HepG2 (cell line): ENCODE measurements around the gene NR1H2. TPM values are rescaled to one million over a fixed set of nuclear protein-coding genes. Genes with fewer than 3 reads are reported as not detected.
A peak's percentile ranks its signal among the peaks of the same experiment; 100 is the strongest.

ENCODE experiments used
- ATAC-seq: fragments of 200-7000 bp; cut with Tn5 transposase; 3 replicates; pipeline ENCODE4 v1.9.1; 2020; ENCODE audit warnings: mild to moderate bottlenecking, moderate library complexity
- BruUV-seq: library from RNA; stranded (reverse); fragments of 400-500 nt; replicated peaks from 2 replicates; lab custom pipeline; 2021; lab: Mats Ljungman, UMichigan
- CTCF ChIA-PET: fragments of 300-600 bp; formaldehyde crosslinking; extraction: SDS; loops from one replicate; lab custom pipeline; 2021; ENCODE audit warnings: low total read pairs, inconsistent platforms, low intra/inter-chr PET ratio; lab: Yijun Ruan, JAX
- POLR2A ChIA-PET: fragments of 350-600 bp; sonication (Branson Sonifier 250); formaldehyde crosslinking; loops from one replicate; lab custom pipeline; 2020; ENCODE audit warnings: antibody characterized with exemption, inconsistent platforms; lab: Yijun Ruan, JAX
- DNase-seq: peaks from one replicate; pipeline ENCODE4 v3.0.0-alpha.2; 2015; ENCODE audit warnings: low spot score
- FAIRE-seq: peaks from 3 replicates; lab custom pipeline; 2011; peaks lifted over from hg19 to GRCh38; lab: Jason Lieb, UNC
- H2AFZ ChIP-seq: one replicate; pipeline ENCODE4 v1.6.1; 2011; ENCODE audit warnings: low read length, inconsistent platforms
- H3K27ac ChIP-seq: fragments of 300-600 bp; 3 replicates; pipeline ENCODE4 v1.8.0; 2011; ENCODE audit warnings: mixed run types, mild to moderate bottlenecking, mixed read lengths, low read length, inconsistent platforms; ENCODE audit not compliant: insufficient read depth; ENCODE audit errors: extremely low read length
- H3K27me3 ChIP-seq, 2 experiments: fragments of 200-600 bp in 1 of 2; 2 replicates in 1 of 2; 3 replicates in 1 of 2; pipeline versions ENCODE4 v1.6.0 to v1.8.0; 2011; ENCODE audit warnings: low read length in 2 of 2, mild to moderate bottlenecking in 2 of 2, moderate library complexity in 2 of 2, inconsistent platforms in 1 of 2; ENCODE audit not compliant: insufficient read depth in 2 of 2, control insufficient read depth in 1 of 2
- H3K36me3 ChIP-seq, 2 experiments: fragments of 200-600 bp in 1 of 2; replicated peaks in 1 of 2; 2 replicates in 1 of 2; 3 replicates in 1 of 2; pipeline versions ENCODE4 v1.5.1 to v1.8.0; 2011; ENCODE audit warnings: low read length in 2 of 2, inconsistent platforms in 1 of 2; ENCODE audit not compliant: insufficient read depth in 2 of 2, control insufficient read depth in 1 of 2
- H3K4me1 ChIP-seq: 2 replicates; pipeline ENCODE4 v1.5.1; 2012; ENCODE audit warnings: low read length, inconsistent platforms; ENCODE audit not compliant: insufficient read depth
- H3K4me2 ChIP-seq: 2 replicates; pipeline ENCODE4 v1.6.0; 2011; ENCODE audit warnings: low read depth, low read length, inconsistent platforms
- H3K4me3 ChIP-seq, 3 experiments: fragments of 200-600 bp in 1 of 3; sonication (generic), shearing (Covaris generic) in 1 of 3; replicated peaks in 1 of 3; 2 replicates each; pipeline ENCODE4 v1.5.1; 2011 to 2016; ENCODE audit warnings: low read length in 3 of 3, inconsistent platforms in 2 of 3, low read depth in 2 of 3, mild to moderate bottlenecking in 2 of 3, control low read depth in 1 of 3, mixed read lengths in 1 of 3; ENCODE audit not compliant: insufficient read depth in 1 of 3
- H3K79me2 ChIP-seq: one replicate; pipeline ENCODE4 v1.6.1; 2011; ENCODE audit warnings: low read length, inconsistent platforms; ENCODE audit not compliant: insufficient read depth
- H3K9ac ChIP-seq: 2 replicates; pipeline ENCODE4 v1.6.0; 2011; ENCODE audit warnings: mild to moderate bottlenecking, low read depth, low read length, inconsistent platforms; ENCODE audit not compliant: insufficient read depth
- H3K9me3 ChIP-seq: 2 replicates; pipeline ENCODE4 v1.5.1; 2012; ENCODE audit warnings: mild to moderate bottlenecking, low read length
- H4K20me1 ChIP-seq: 2 replicates; pipeline ENCODE4 v1.6.0; 2011; ENCODE audit warnings: inconsistent platforms, mild to moderate bottlenecking, low read length, moderate library complexity; ENCODE audit not compliant: insufficient read depth
- CBFB ChIP-seq: sonication (generic); formaldehyde crosslinking; IDR thresholded peaks from 2 replicates; pipeline ENCODE4 v1.4.0; 2020; ENCODE audit warnings: missing genetic modification reagents
- DPF2 ChIP-seq: sonication (generic); formaldehyde crosslinking; IDR thresholded peaks from 2 replicates; pipeline ENCODE4 v1.4.0; 2020; ENCODE audit warnings: mild to moderate bottlenecking, low read depth, missing genetic modification reagents, borderline replicate concordance
- FLYWCH1 ChIP-seq: sonication (generic); formaldehyde crosslinking; IDR thresholded peaks from 2 replicates; pipeline ENCODE4 v1.8.1; 2023; ENCODE audit warnings: mild to moderate bottlenecking, missing genetic modification reagents
- GABPA ChIP-seq, 2 experiments: IDR thresholded peaks; 2 replicates each; pipeline ENCODE4 v1.6.1; 2011 to 2016; ENCODE audit warnings: low read depth in 2 of 2, low read length in 1 of 2, missing biosample characterization in 1 of 2, missing genetic modification characterization in 1 of 2
- GTF2F1 ChIP-seq: fragments of 150-350 bp; IDR thresholded peaks from 2 replicates; pipeline ENCODE4 v1.6.1; 2014; ENCODE audit warnings: low read length
- HDAC2 ChIP-seq: sonication (generic); formaldehyde crosslinking; IDR thresholded peaks from 2 replicates; pipeline ENCODE4 v1.4.0; 2020; ENCODE audit warnings: missing genetic modification reagents
- REXO4 ChIP-seq: sonication (generic); formaldehyde crosslinking; IDR thresholded peaks from 2 replicates; pipeline ENCODE4 v1.8.0; 2022; ENCODE audit warnings: missing genetic modification reagents, mild to moderate bottlenecking, borderline replicate concordance
- RFX1 ChIP-seq: fragments of 450-650 bp; IDR thresholded peaks from 2 replicates; pipeline ENCODE4 v1.6.1; 2017
- RFX3 ChIP-seq: IDR thresholded peaks from 2 replicates; pipeline ENCODE4 v1.6.1; 2016; ENCODE audit warnings: missing biosample characterization, missing genetic modification reagents
- RORA ChIP-seq: sonication (generic); formaldehyde crosslinking; IDR thresholded peaks from 2 replicates; pipeline ENCODE4 v1.5.0; 2020; ENCODE audit warnings: mild to moderate bottlenecking, missing genetic modification reagents, moderate library complexity
- TEAD3 ChIP-seq: optimal IDR thresholded peaks from 2 replicates; pipeline ENCODE3; 2016; ENCODE audit warnings: borderline replicate concordance
- ZNF234 ChIP-seq: sonication (generic); formaldehyde crosslinking; conservative IDR thresholded peaks from 2 replicates; pipeline ENCODE4 v1.5.1; 2020; ENCODE audit warnings: mild to moderate bottlenecking, missing genetic modification reagents
- ZNF552 ChIP-seq: sonication (generic); formaldehyde crosslinking; IDR thresholded peaks from 2 replicates; pipeline ENCODE4 v1.9.0; 2022; ENCODE audit warnings: missing genetic modification reagents, mild to moderate bottlenecking, borderline replicate concordance
- ZNF607 ChIP-seq: sonication (generic); formaldehyde crosslinking; IDR thresholded peaks from 2 replicates; pipeline ENCODE4 v1.5.1; 2020; ENCODE audit warnings: missing genetic modification reagents, mild to moderate bottlenecking, borderline replicate concordance
- ZNF75D ChIP-seq: sonication (generic); formaldehyde crosslinking; IDR thresholded peaks from 2 replicates; pipeline ENCODE4 v1.8.1; 2023; ENCODE audit warnings: missing genetic modification reagents, mild to moderate bottlenecking, borderline replicate concordance
- ZNF816 ChIP-seq: sonication (generic); formaldehyde crosslinking; IDR thresholded peaks from 2 replicates; pipeline ENCODE4 v1.8.0; 2022; ENCODE audit warnings: missing genetic modification reagents, mild to moderate bottlenecking, borderline replicate concordance
- ZNF841 ChIP-seq: sonication (generic); formaldehyde crosslinking; IDR thresholded peaks from 2 replicates; pipeline ENCODE4 v1.8.1; 2023; ENCODE audit warnings: missing genetic modification reagents, borderline replicate concordance
- ZNF850 ChIP-seq: sonication (generic); formaldehyde crosslinking; conservative IDR thresholded peaks from 2 replicates; pipeline ENCODE4 v1.9.0; 2021; ENCODE audit warnings: mild to moderate bottlenecking, missing genetic modification reagents
- WGBS: methylation state at CpG from one replicate; pipeline ENCODE4 v1.1.6; 2017; ENCODE audit warnings: low lambda C conversion rate; 5-methylcytosine and 5-hydroxymethylcytosine counted together
- in situ Hi-C: cut with HindIII; loops from 2 replicates; pipeline ENCODE4 v1.10.0; 2017; ENCODE audit warnings: low pct_unique_long_range_greater_than_20kb; ENCODE audit not compliant: extremely low pct_ligation_motif_present
- intact Hi-C: fragments of 100-400 bp; cut with micrococcal nuclease; formaldehyde crosslinking; loops from one replicate; pipeline ENCODE4 v1.10.0; 2022; ENCODE audit not compliant: unreplicated experiment
- polyA plus RNA-seq, 8 experiments: library from polyadenylated mRNA; depleted of rRNA in 3 of 8; stranded (reverse) in 7 of 8; unstranded in 1 of 8; fragments of >200 nt; fragmentation: Illumina TruSeq in 4 of 8; extraction: Trizol in 4 of 8; gene quantifications; 2 replicates each; pipeline versions ENCODE4 v1.2.1 to v1.2.3, GENCODE V29; 2011 to 2016; ENCODE audit warnings: low read depth in 4 of 8, missing spikeins in 1 of 8, mixed read lengths in 1 of 8; ENCODE audit not compliant: insufficient read depth in 1 of 8
- total RNA-seq, 5 experiments: library from RNA; depleted of rRNA; stranded (reverse); fragments of >200 nt; fragmentation: Illumina TruSeq; extraction: Trizol; gene quantifications; 2 replicates each; pipeline ENCODE4 v1.2.3, GENCODE V29; 2016; ENCODE audit warnings: low read depth in 1 of 5
- TF ChIP-seq, protein P1 (sequence below): sonication (generic); formaldehyde crosslinking; IDR thresholded peaks from 2 replicates; pipeline ENCODE4 v1.5.1; 2020; ENCODE audit warnings: missing genetic modification reagents, mild to moderate bottlenecking, borderline replicate concordance
- TF ChIP-seq, protein P2 (sequence below), 2 experiments: sonication (generic) in 1 of 2; formaldehyde crosslinking in 1 of 2; IDR thresholded peaks; 2 replicates each; pipeline versions ENCODE4 v1.4.0 to v1.6.1; 2018 to 2020; ENCODE audit warnings: missing genetic modification reagents in 2 of 2, borderline replicate concordance in 1 of 2, low read depth in 1 of 2, mild to moderate bottlenecking in 1 of 2, missing biosample characterization in 1 of 2

The NR1H2 gene
- total and polyA plus RNA-seq, 2 of the 13 experiments (the other 11 are each of a cell fraction or from before 2014, with no cell fraction given), result 10.3 to 13.5 TPM

DNA sequence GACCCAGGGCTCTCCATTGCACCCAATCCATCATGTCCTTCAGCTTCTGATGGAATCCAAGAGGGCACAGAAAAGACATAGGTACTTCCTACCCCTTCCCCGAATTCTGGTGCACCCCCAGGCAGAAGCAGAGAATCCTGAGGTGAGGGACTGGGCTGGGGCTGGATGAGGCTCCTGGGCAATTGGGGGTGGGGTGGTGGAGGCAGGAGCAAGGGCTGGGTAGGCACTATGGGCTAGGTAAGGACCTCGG is 44.3 kb upstream of the NR1H2 start:
- WGBS, result 68% methylated on average over 2 of the region's 2 CpGs
- Histone ChIP-seq H3K4me3 (no peak overlapping the region; a peak in 1 of 6 replicates), H3K4me2 (peak overlapping the region; percentile 99; the same call in 1 of the 2 replicates), H3K36me3 (no peaks in the 10 kb centered on the region), H3K9me3 (no peaks in the 10 kb centered on the region), H3K79me2 (no peaks in the 10 kb centered on the region), H4K20me1 (0 out of 2 replicates have a peak, but pooled peaks cover 3% of the 10 kb centered on the region), H3K27me3 (no peaks in the 10 kb centered on the region), H3K27ac (no peak overlapping the region), H2AFZ (no peak overlapping the region), H3K9ac (no peak overlapping the region), H3K4me1 (peaks cover 56% of the 10 kb centered on the region)
- ChIA-PET POLR2A (no interaction called here), CTCF (no interaction called here)
- in situ Hi-C loops, result no loop called here
- no TSS peak for BruUV-seq
- DNase-seq, result no peak
- no peak for ATAC-seq
- no peak for FAIRE-seq
- intact Hi-C loops, result no loop called here
- TF ChIP-seq ZNF816 (CRISPR knock-in tag) (no peak), FLYWCH1 (CRISPR knock-in tag) (no peak), ZNF607 (CRISPR knock-in tag) (no peak), ZNF850 (CRISPR knock-in tag) (no peak), ZNF234 (CRISPR knock-in tag) (no peak), RFX3 (CRISPR knock-in tag) (no peak), TEAD3 (CRISPR knock-in tag) (no peak), ZNF841 (CRISPR knock-in tag) (no peak), ZNF552 (CRISPR knock-in tag) (no peak), GABPA (IDR thresholded peaks at IDR 0.05; ENCODE audit: low read depth, low read length) (no peak), GABPA (CRISPR knock-in tag; IDR thresholded peaks at IDR 0.05; ENCODE audit: low read depth) (no peak), HDAC2 (no peak), RFX1 (no peak), REXO4 (CRISPR knock-in tag) (no peak), CBFB (no peak), GTF2F1 (no peak), ZNF75D (CRISPR knock-in tag) (no peak), DPF2 (no peak), RORA (no peak)
- TF ChIP-seq, protein P1, sequence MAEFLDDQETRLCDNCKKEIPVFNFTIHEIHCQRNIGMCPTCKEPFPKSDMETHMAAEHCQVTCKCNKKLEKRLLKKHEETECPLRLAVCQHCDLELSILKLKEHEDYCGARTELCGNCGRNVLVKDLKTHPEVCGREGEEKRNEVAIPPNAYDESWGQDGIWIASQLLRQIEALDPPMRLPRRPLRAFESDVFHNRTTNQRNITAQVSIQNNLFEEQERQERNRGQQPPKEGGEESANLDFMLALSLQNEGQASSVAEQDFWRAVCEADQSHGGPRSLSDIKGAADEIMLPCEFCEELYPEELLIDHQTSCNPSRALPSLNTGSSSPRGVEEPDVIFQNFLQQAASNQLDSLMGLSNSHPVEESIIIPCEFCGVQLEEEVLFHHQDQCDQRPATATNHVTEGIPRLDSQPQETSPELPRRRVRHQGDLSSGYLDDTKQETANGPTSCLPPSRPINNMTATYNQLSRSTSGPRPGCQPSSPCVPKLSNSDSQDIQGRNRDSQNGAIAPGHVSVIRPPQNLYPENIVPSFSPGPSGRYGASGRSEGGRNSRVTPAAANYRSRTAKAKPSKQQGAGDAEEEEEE (CRISPR knock-in tag), result no peak
- TF ChIP-seq, protein P2, sequence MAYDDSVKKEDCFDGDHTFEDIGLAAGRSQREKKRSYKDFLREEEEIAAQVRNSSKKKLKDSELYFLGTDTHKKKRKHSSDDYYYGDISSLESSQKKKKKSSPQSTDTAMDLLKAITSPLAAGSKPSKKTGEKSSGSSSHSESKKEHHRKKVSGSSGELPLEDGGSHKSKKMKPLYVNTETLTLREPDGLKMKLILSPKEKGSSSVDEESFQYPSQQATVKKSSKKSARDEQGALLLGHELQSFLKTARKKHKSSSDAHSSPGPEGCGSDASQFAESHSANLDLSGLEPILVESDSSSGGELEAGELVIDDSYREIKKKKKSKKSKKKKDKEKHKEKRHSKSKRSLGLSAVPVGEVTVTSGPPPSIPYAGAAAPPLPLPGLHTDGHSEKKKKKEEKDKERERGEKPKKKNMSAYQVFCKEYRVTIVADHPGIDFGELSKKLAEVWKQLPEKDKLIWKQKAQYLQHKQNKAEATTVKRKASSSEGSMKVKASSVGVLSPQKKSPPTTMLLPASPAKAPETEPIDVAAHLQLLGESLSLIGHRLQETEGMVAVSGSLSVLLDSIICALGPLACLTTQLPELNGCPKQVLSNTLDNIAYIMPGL (CRISPR knock-in tag; IDR thresholded peaks at IDR 0.05; ENCODE audit: borderline replicate concordance in 1 of 2, low read depth in 1 of 2), result no peak
